H1 (cell line): Measurements from ENCODE around the gene ADGRB3. TPM values are rescaled to one million over a fixed set of nuclear protein-coding genes. Genes with fewer than 3 reads are reported as not detected.

ENCODE experiments used
- CTCF ChIA-PET: fragments of 300-600 bp; sonication (Branson Sonifier 250); formaldehyde crosslinking; loops from one replicate; lab custom pipeline; 2021; ENCODE audit not compliant: partially characterized antibody; lab: Charles Lee
- POLR2A ChIA-PET: fragments of 300-600 bp; sonication (Branson Sonifier 250); formaldehyde crosslinking; loops from one replicate; lab custom pipeline; 2021; ENCODE audit warnings: inconsistent platforms; ENCODE audit not compliant: partially characterized antibody; lab: Charles Lee
- DNase-seq, 2 experiments: peaks; one replicate each; pipeline versions ENCODE4 v3.0.0 to v3.0.0-alpha.2; 2010 to 2022; ENCODE audit warnings: low spot score in 2 of 2, low read depth in 1 of 2, mixed read lengths in 1 of 2
- FAIRE-seq: peaks from 2 replicates; lab custom pipeline; 2011; peaks lifted over from hg19 to GRCh38; lab: Jason Lieb, UNC
- H2AFZ ChIP-seq: 2 replicates; pipeline ENCODE4 v1.8.1; 2012; ENCODE audit warnings: low read length, inconsistent platforms
- H2AK5ac ChIP-seq: 2 replicates; pipeline ENCODE4 v1.6.1; 2013; ENCODE audit warnings: low read depth, low read length
- H2BK120ac ChIP-seq: replicated peaks from 2 replicates; pipeline ENCODE3; 2013; ENCODE audit warnings: low read depth, low read length, inconsistent platforms
- H2BK12ac ChIP-seq: 2 replicates; pipeline ENCODE4 v1.6.1; 2013; ENCODE audit warnings: low read depth, low read length
- H2BK15ac ChIP-seq: 2 replicates; pipeline ENCODE4 v1.6.1; 2013; ENCODE audit warnings: low read length
- H2BK20ac ChIP-seq: 2 replicates; pipeline ENCODE4 v1.6.1; 2013; ENCODE audit warnings: low read length
- H2BK5ac ChIP-seq: 2 replicates; pipeline ENCODE4 v1.6.1; 2013; ENCODE audit warnings: low read depth, low read length
- H3K14ac ChIP-seq: 2 replicates; pipeline ENCODE4 v1.6.1; 2013; ENCODE audit warnings: inconsistent platforms; ENCODE audit not compliant: insufficient read length
- H3K18ac ChIP-seq: 2 replicates; pipeline ENCODE4 v1.6.1; 2013; ENCODE audit warnings: low read length; ENCODE audit errors: extremely low read depth
- H3K23ac ChIP-seq: 2 replicates; pipeline ENCODE4 v1.6.1; 2013; ENCODE audit warnings: inconsistent platforms; ENCODE audit not compliant: insufficient read length
- H3K23me2 ChIP-seq: 2 replicates; pipeline ENCODE4 v1.6.1; 2013; ENCODE audit warnings: low read depth, low read length
- H3K27ac ChIP-seq: 2 replicates; pipeline ENCODE4 v1.6.1; 2011; ENCODE audit warnings: low read depth, low read length, inconsistent platforms
- H3K27me3 ChIP-seq, 4 experiments: replicated peaks in 1 of 4; 1 replicate in 1 of 4; 2 replicates in 3 of 4; pipeline versions ENCODE4 v1.6.1 to v1.8.1; 2011 to 2013; ENCODE audit warnings: low read length in 3 of 4, mild to moderate bottlenecking in 3 of 4, inconsistent platforms in 2 of 4, mixed read lengths in 2 of 4, moderate library complexity in 1 of 4; ENCODE audit not compliant: control insufficient read depth in 3 of 4, insufficient read depth in 3 of 4; ENCODE audit errors: extremely low read depth in 1 of 4
- H3K36me3 ChIP-seq, 4 experiments: 2 replicates each; pipeline versions ENCODE4 v1.6.1 to v1.8.1; 2011 to 2013; ENCODE audit warnings: mild to moderate bottlenecking in 4 of 4, low read length in 3 of 4, moderate library complexity in 2 of 4, control low read depth in 1 of 4, inconsistent platforms in 1 of 4; ENCODE audit not compliant: insufficient read depth in 4 of 4, control insufficient read depth in 2 of 4
- H3K4ac ChIP-seq: replicated peaks from 2 replicates; pipeline ENCODE3; 2013; ENCODE audit warnings: low read length, low read depth, mixed read lengths, inconsistent platforms; ENCODE audit not compliant: insufficient read length
- H3K4me1 ChIP-seq, 4 experiments: replicated peaks in 1 of 4; 1 replicate in 1 of 4; 2 replicates in 3 of 4; pipeline versions ENCODE4 v1.6.1 to v1.8.1; 2011 to 2013; ENCODE audit warnings: low read length in 3 of 4, inconsistent platforms in 2 of 4, mixed read lengths in 1 of 4; ENCODE audit not compliant: insufficient read depth in 4 of 4, control insufficient read depth in 3 of 4
- H3K4me2 ChIP-seq, 2 experiments: 2 replicates each; pipeline versions ENCODE4 v1.6.1 to v1.8.1; 2011 to 2013; ENCODE audit warnings: low read depth in 2 of 2, low read length in 2 of 2, control low read depth in 1 of 2, inconsistent platforms in 1 of 2, mild to moderate bottlenecking in 1 of 2; ENCODE audit not compliant: insufficient read depth in 1 of 2
- H3K4me3 ChIP-seq, 4 experiments: fragments of 200-600, 300-600 bp in 1 of 4; sonication (generic), shearing (Covaris generic), sonication (Bioruptor Twin) in 1 of 4; 2 replicates each; pipeline versions ENCODE4 v1.5.1 to v1.8.1; 2011 to 2016; ENCODE audit warnings: low read length in 4 of 4, low read depth in 3 of 4, control low read depth in 2 of 4, inconsistent platforms in 2 of 4, mild to moderate bottlenecking in 2 of 4, mixed read lengths in 1 of 4, moderate library complexity in 1 of 4; ENCODE audit not compliant: insufficient read depth in 2 of 4; ENCODE audit errors: extremely low read depth in 1 of 4
- H3K56ac ChIP-seq: replicated peaks from 2 replicates; pipeline ENCODE3; 2013; ENCODE audit warnings: low read depth, mild to moderate bottlenecking, mixed read lengths, low read length, inconsistent platforms; ENCODE audit not compliant: insufficient read length
- H3K79me1 ChIP-seq: 2 replicates; pipeline ENCODE4 v1.6.1; 2013; ENCODE audit warnings: low read depth, low read length, control low read depth
- H3K79me2 ChIP-seq, 2 experiments: 2 replicates each; pipeline versions ENCODE4 v1.6.1 to v1.8.1; 2012 to 2013; ENCODE audit warnings: low read length in 2 of 2, mild to moderate bottlenecking in 2 of 2, inconsistent platforms in 1 of 2; ENCODE audit not compliant: insufficient read depth in 2 of 2, control insufficient read depth in 1 of 2
- H3K9ac ChIP-seq, 4 experiments: replicated peaks in 1 of 4; 1 replicate in 1 of 4; 2 replicates in 3 of 4; pipeline versions ENCODE4 v1.6.1 to v1.8.1; 2011 to 2013; ENCODE audit warnings: low read depth in 3 of 4, low read length in 3 of 4, control low read depth in 2 of 4, mild to moderate bottlenecking in 2 of 4, moderate library complexity in 2 of 4, inconsistent platforms in 1 of 4; ENCODE audit errors: extremely low read depth in 1 of 4
- H3K9me3 ChIP-seq, 2 experiments: 2 replicates each; pipeline versions ENCODE4 v1.6.1 to v1.8.1; 2012 to 2013; ENCODE audit warnings: mild to moderate bottlenecking in 2 of 2, moderate library complexity in 2 of 2, control low read depth in 1 of 2, inconsistent platforms in 1 of 2, low read depth in 1 of 2, low read length in 1 of 2, mixed read lengths in 1 of 2; ENCODE audit not compliant: insufficient read depth in 2 of 2
- H4K20me1 ChIP-seq, 2 experiments: replicated peaks in 1 of 2; 2 replicates each; pipeline versions ENCODE3 to v1.8.1; 2011 to 2013; ENCODE audit warnings: inconsistent platforms in 2 of 2, low read length in 2 of 2, mild to moderate bottlenecking in 1 of 2; ENCODE audit not compliant: insufficient read depth in 2 of 2, control insufficient read depth in 1 of 2
- H4K5ac ChIP-seq: 2 replicates; pipeline ENCODE4 v1.6.1; 2013; ENCODE audit warnings: low read length, low read depth, mixed read lengths, inconsistent platforms; ENCODE audit not compliant: insufficient read length
- H4K8ac ChIP-seq: 2 replicates; pipeline ENCODE4 v1.8.0; 2013; ENCODE audit warnings: mild to moderate bottlenecking, moderate library complexity, low read length, inconsistent platforms; ENCODE audit not compliant: insufficient read depth; ENCODE audit errors: extremely low read depth
- H4K91ac ChIP-seq: replicated peaks from 2 replicates; pipeline ENCODE3; 2013; ENCODE audit warnings: low read length, mixed read lengths, inconsistent platforms; ENCODE audit not compliant: insufficient read length
- CBX8 ChIP-seq: fragments of 300-800, 300-1000 bp; sonication (generic); IDR thresholded peaks from 2 replicates; pipeline ENCODE4 v1.7.1; 2016; ENCODE audit warnings: low read depth, low read length, borderline replicate concordance
- FOSL1 ChIP-seq: IDR thresholded peaks from 2 replicates; pipeline ENCODE4 v1.6.1; 2011; ENCODE audit warnings: mild to moderate bottlenecking, low read depth, low read length, moderate library complexity; ENCODE audit not compliant: insufficient read depth
- KDM5A ChIP-seq: fragments of 200-600 bp; IDR thresholded peaks from 2 replicates; pipeline ENCODE4 v1.7.1; 2012; ENCODE audit warnings: mild to moderate bottlenecking, low read length, inconsistent platforms, mixed read lengths
- MAX ChIP-seq: IDR thresholded peaks from 2 replicates; pipeline ENCODE4 v1.6.1; 2012; ENCODE audit warnings: inconsistent platforms
- POLR2AphosphoS5 ChIP-seq: IDR thresholded peaks from 2 replicates; pipeline ENCODE4 v1.6.1; 2011; ENCODE audit warnings: low read depth, low read length
- YY1 ChIP-seq: IDR thresholded peaks from 2 replicates; pipeline ENCODE4 v1.6.1; 2011; ENCODE audit warnings: low read depth, mild to moderate bottlenecking, low read length
- polyA plus RNA-seq, 7 experiments: library from polyadenylated mRNA; depleted of rRNA in 3 of 7; stranded (reverse) in 5 of 7; unstranded in 2 of 7; fragments of >200 nt in 5 of 7; fragments of 200-250 nt in 2 of 7; gene quantifications; 1 replicate in 5 of 7; 2 replicates in 1 of 7; 4 replicates in 1 of 7; pipeline versions ENCODE4 v1.2.1 to v1.2.3, GENCODE V29; 2011 to 2013; ENCODE audit warnings: missing spikeins in 2 of 7, mixed read lengths in 2 of 7
- total RNA-seq: library from RNA; stranded (reverse); fragmentation: NEBNext Ultra II Directional; extraction: Animal tissue kit (Norgen Biotek cat#: 25700); gene quantifications from 2 replicates; pipeline ENCODE4 v1.2.1, GENCODE V29; 2021

The ADGRB3 gene
- total and polyA plus RNA-seq, 2 of the 8 experiments (the other 6 are each of a cell fraction or from before 2014, with no cell fraction given), result 0.35 to 1.2 TPM

GRCh38 chr6:68975816-68976215, 340.7 kb downstream of the ADGRB3 start:
- FAIRE-seq (no peak), DNase-seq (no peak)
- H4K8ac ChIP-seq, result no peak overlapping the region
- no peaks in the 10 kb centered on the region for H3K36me3 ChIP-seq
- TF ChIP-seq POLR2AphosphoS5 (no peak), CBX8 (no peak), YY1 (no peak), FOSL1 (no peak), MAX (no peak), KDM5A (no peak)
- H3K23ac ChIP-seq, result no peak overlapping the region
- no peak overlapping the region for H2AK5ac ChIP-seq
- no peak overlapping the region for H2BK15ac ChIP-seq
- no peak overlapping the region for H2BK120ac ChIP-seq
- no peak overlapping the region for H2BK5ac ChIP-seq
- no peak overlapping the region for H3K4me3 ChIP-seq
- no peak overlapping the region for H3K27ac ChIP-seq
- POLR2A ChIA-PET, result no interaction called here
- H4K20me1 ChIP-seq, result no peaks in the 10 kb centered on the region
- no peaks in the 10 kb centered on the region for H3K79me1 ChIP-seq
- no peaks in the 10 kb centered on the region for H3K9me3 ChIP-seq
- no peak overlapping the region for H4K91ac ChIP-seq
- no peak overlapping the region for H2BK20ac ChIP-seq
- no peak overlapping the region for H2BK12ac ChIP-seq
- CTCF ChIA-PET, result interaction anchor here (0.5 to 2.9 kb wide), 17 partner anchors 9 to 697 kb away, joined by 3 to 16 read pairs (median 4); no protein-coding TSS in a partner anchor
- no peak overlapping the region for H3K56ac ChIP-seq
- no peak overlapping the region for H4K5ac ChIP-seq
- no peaks in the 10 kb centered on the region for H3K79me2 ChIP-seq
- H3K4me1 ChIP-seq, result no peaks in the 10 kb centered on the region
- no peak overlapping the region for H2AFZ ChIP-seq
- H3K4me2 ChIP-seq, result no peak overlapping the region
- H3K9ac ChIP-seq, result no peak overlapping the region
- H3K4ac ChIP-seq, result no peak overlapping the region
- no peaks in the 10 kb centered on the region for H3K23me2 ChIP-seq
- H3K14ac ChIP-seq, result no peak overlapping the region
- no peaks in the 10 kb centered on the region for H3K27me3 ChIP-seq
- no peak overlapping the region for H3K18ac ChIP-seq
